Measurements from ENCODE around the gene ATG7. TPM values are rescaled to one million over a fixed set of nuclear protein-coding genes. Genes with fewer than 3 reads are reported as not detected.

The ATG7 gene
- total RNA-seq, 1 donor from 2014 or later = 23.0 TPM

DNA sequence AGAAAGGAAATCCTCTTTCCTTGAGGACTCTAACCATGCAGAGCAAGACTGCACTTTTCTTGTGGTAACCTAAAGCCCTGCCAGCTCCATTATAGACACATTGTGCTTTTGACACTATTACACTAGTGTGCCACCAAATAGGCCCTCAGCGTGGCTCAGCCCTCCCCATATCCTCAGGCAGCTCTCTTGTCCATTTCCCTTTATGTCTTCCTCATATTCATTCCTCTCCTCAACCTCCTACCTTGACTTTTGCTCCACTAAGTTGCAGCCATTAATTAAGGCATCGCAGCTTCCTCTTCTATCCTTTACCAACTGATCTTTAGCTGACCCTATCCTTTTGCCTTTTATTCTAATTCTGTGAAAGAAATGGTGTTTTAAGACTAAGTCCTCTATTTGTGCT lies 3.7 kb downstream of the ATG7 start:
- TF ChIP-seq, protein P1, sequence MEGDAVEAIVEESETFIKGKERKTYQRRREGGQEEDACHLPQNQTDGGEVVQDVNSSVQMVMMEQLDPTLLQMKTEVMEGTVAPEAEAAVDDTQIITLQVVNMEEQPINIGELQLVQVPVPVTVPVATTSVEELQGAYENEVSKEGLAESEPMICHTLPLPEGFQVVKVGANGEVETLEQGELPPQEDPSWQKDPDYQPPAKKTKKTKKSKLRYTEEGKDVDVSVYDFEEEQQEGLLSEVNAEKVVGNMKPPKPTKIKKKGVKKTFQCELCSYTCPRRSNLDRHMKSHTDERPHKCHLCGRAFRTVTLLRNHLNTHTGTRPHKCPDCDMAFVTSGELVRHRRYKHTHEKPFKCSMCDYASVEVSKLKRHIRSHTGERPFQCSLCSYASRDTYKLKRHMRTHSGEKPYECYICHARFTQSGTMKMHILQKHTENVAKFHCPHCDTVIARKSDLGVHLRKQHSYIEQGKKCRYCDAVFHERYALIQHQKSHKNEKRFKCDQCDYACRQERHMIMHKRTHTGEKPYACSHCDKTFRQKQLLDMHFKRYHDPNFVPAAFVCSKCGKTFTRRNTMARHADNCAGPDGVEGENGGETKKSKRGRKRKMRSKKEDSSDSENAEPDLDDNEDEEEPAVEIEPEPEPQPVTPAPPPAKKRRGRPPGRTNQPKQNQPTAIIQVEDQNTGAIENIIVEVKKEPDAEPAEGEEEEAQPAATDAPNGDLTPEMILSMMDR (IDR thresholded peaks at IDR 0.05; ENCODE audit: partially characterized antibody, unreplicated experiment) = no peak

DNA sequence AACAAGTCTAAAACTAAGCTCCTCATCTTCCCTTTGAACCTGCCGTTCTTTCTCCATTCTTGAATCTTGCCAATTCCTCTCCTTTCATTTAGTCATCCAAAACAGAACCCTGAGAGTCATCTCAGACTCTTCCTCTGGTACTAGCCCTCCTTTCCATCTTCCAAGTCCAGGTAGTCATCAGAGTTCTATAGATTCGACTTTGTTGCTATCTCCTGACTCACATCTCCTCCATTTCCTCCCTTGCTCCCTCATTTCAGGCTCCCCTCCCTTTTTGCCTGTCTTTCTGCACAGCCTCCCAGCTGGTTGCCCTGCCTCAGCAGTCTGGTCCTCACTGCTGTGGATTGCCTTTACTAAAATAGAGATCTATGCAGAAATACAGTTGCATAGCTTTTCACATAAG lies 4.7 kb downstream of the ATG7 start:
- TF ChIP-seq, protein P1 (IDR thresholded peaks at IDR 0.05; ENCODE audit: partially characterized antibody, unreplicated experiment) = no peak
- H3K36me3 Mint-ChIP-seq (ENCODE audit: unreplicated experiment) = no peaks in the 10 kb centered on the region
- H3K9me3 Mint-ChIP-seq (ENCODE audit: unreplicated experiment) = peaks cover 5% of the 10 kb centered on the region
- DNase-seq = no peak
- peaks cover 4% of the 10 kb centered on the region for H3K4me1 Mint-ChIP-seq (ENCODE audit: low read depth, unreplicated experiment)
- H3K27me3 Mint-ChIP-seq (ENCODE audit: unreplicated experiment) = peaks cover 5% of the 10 kb centered on the region
- no peak overlapping the region for H3K4me3 Mint-ChIP-seq (ENCODE audit: unreplicated experiment)
- H3K27ac Mint-ChIP-seq (ENCODE audit: unreplicated experiment) = no peak overlapping the region

More for the DNA sequence above, 3.7 kb downstream of the ATG7 start:
- no peak overlapping the region for H3K4me3 Mint-ChIP-seq (ENCODE audit: unreplicated experiment)
- H3K9me3 Mint-ChIP-seq (ENCODE audit: unreplicated experiment) = peaks cover 5% of the 10 kb centered on the region
- no peak for DNase-seq
- peaks cover 4% of the 10 kb centered on the region for H3K4me1 Mint-ChIP-seq (ENCODE audit: low read depth, unreplicated experiment)
- H3K27me3 Mint-ChIP-seq (ENCODE audit: unreplicated experiment) = peaks cover 5% of the 10 kb centered on the region
- no peaks in the 10 kb centered on the region for H3K36me3 Mint-ChIP-seq (ENCODE audit: unreplicated experiment)
- no peak overlapping the region for H3K27ac Mint-ChIP-seq (ENCODE audit: unreplicated experiment)

- H3K27me3 Mint-ChIP-seq (ENCODE audit: unreplicated experiment) = no peaks in the 10 kb centered on the region
- DNase-seq = no peak
- H3K4me1 Mint-ChIP-seq (ENCODE audit: low read depth, unreplicated experiment) = peaks cover 4% of the 10 kb centered on the region
- H3K36me3 Mint-ChIP-seq (ENCODE audit: unreplicated experiment) = no peaks in the 10 kb centered on the region
- TF ChIP-seq, protein P1 (IDR thresholded peaks at IDR 0.05; ENCODE audit: partially characterized antibody, unreplicated experiment) = no peak
- H3K9me3 Mint-ChIP-seq (ENCODE audit: unreplicated experiment) = peaks cover 2% of the 10 kb centered on the region
- H3K4me3 Mint-ChIP-seq (ENCODE audit: unreplicated experiment) = no peak overlapping the region
- H3K27ac Mint-ChIP-seq (ENCODE audit: unreplicated experiment) = peak overlapping the region; percentile 30
Observed at GRCh38 chr3:11282250-11283138, 10.3 kb downstream of the ATG7 start.

DNA sequence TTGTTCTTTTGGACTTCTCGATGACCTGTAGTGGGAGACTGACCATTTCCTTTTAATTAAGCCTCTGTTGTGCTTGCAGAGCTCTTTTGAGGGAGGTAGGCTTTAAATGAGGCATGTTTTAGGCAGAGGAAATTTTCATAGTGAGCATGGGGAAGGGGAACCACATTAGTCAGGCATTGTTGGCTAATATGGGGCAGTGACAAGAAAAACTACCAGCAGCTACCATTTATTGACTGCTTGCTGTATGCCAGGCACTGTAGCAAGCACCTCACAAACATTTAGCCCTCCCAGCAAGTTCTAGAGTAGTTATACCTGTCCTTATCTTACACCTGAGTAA lies 10.9 kb downstream of the ATG7 start:
- no peaks in the 10 kb centered on the region for H3K36me3 Mint-ChIP-seq (ENCODE audit: unreplicated experiment)
- H3K4me1 Mint-ChIP-seq (ENCODE audit: low read depth, unreplicated experiment) = peaks cover 4% of the 10 kb centered on the region
- peaks cover 2% of the 10 kb centered on the region for H3K9me3 Mint-ChIP-seq (ENCODE audit: unreplicated experiment)
- peak overlapping the region; percentile 30 for H3K27ac Mint-ChIP-seq (ENCODE audit: unreplicated experiment)
- TF ChIP-seq, protein P1 (IDR thresholded peaks at IDR 0.05; ENCODE audit: partially characterized antibody, unreplicated experiment) = no peak
- no peaks in the 10 kb centered on the region for H3K27me3 Mint-ChIP-seq (ENCODE audit: unreplicated experiment)
- H3K4me3 Mint-ChIP-seq (ENCODE audit: unreplicated experiment) = no peak overlapping the region
- no peak for DNase-seq

GRCh38 chr3:11284011-11284410 lies 11.8 kb downstream of the ATG7 start:
- Mint-ChIP-seq H3K4me3 (ENCODE audit: unreplicated experiment) (no peak overlapping the region), H3K4me1 (ENCODE audit: low read depth, unreplicated experiment) (peaks cover 4% of the 10 kb centered on the region), H3K27me3 (ENCODE audit: unreplicated experiment) (no peaks in the 10 kb centered on the region), H3K27ac (ENCODE audit: unreplicated experiment) (no peak overlapping the region), H3K9me3 (ENCODE audit: unreplicated experiment) (peaks cover 2% of the 10 kb centered on the region), H3K36me3 (ENCODE audit: unreplicated experiment) (no peaks in the 10 kb centered on the region)
- TF ChIP-seq, protein P1 (IDR thresholded peaks at IDR 0.05; ENCODE audit: partially characterized antibody, unreplicated experiment) = no peak
- no peak for DNase-seq
